ENCODE data around the gene HOXD9. TPM values are rescaled to one million over a fixed set of nuclear protein-coding genes. Genes with fewer than 3 reads are reported as not detected.

Gene HOXD9
- polyA plus RNA-seq, 1 donor = 84.0 TPM

GRCh38 chr2:176164201-176164600, 41.7 kb downstream of the HOXD9 start:
- no peak for DNase-seq

- DNase-seq = peak; percentile 79
Measured at GRCh38 chr2:176164611-176165369, 42.3 kb downstream of the HOXD9 start.

- DNase-seq = peak; percentile 69
Measured at GRCh38 chr2:176165370-176166050, 43.0 kb downstream of the HOXD9 start.

GRCh38 chr2:176166272-176166671, 43.8 kb downstream of the HOXD9 start:
- DNase-seq = no peak

- no peak for DNase-seq
Measured at GRCh38 chr2:176167398-176167797, 44.9 kb downstream of the HOXD9 start.

GRCh38 chr2:176169181-176169580, 46.7 kb downstream of the HOXD9 start:
- DNase-seq = no peak

GRCh38 chr2:176169711-176170110, 47.2 kb downstream of the HOXD9 start:
- no peak for DNase-seq

GRCh38 chr2:176170602-176171305, 48.2 kb downstream of the HOXD9 start:
- peak; percentile 75 for DNase-seq

GRCh38 chr2:176171351-176172006, 49.0 kb downstream of the HOXD9 start:
- DNase-seq = peak; percentile 43

- peak; percentile 46 for DNase-seq
Measured at GRCh38 chr2:176172007-176172894, 49.7 kb downstream of the HOXD9 start.

GRCh38 chr2:176172895-176173566, 50.5 kb downstream of the HOXD9 start:
- peak; percentile 50 for DNase-seq

- DNase-seq = peak; percentile 38
Measured at GRCh38 chr2:176173567-176174381, 51.3 kb downstream of the HOXD9 start.

- DNase-seq = peak; percentile 65
Measured at GRCh38 chr2:176174382-176174823, 51.9 kb downstream of the HOXD9 start.

Other genes starting within 250 kb of the HOXD9 start
- gene LNPK, start 120.5 kb upstream of the HOXD9 start, polyA plus RNA-seq (ENCODE audit: insufficient read length) = 25.7 TPM
- not detected for gene EVX2, start 38.8 kb upstream of the HOXD9 start, polyA plus RNA-seq (ENCODE audit: insufficient read length)
- gene HOXD13, start 30.0 kb upstream of the HOXD9 start, polyA plus RNA-seq (ENCODE audit: insufficient read length) = 0.20 TPM
- gene HOXD12, start 22.9 kb upstream of the HOXD9 start, polyA plus RNA-seq (ENCODE audit: insufficient read length) = 0.32 TPM
- 63.7 TPM for gene HOXD11, start 15.4 kb upstream of the HOXD9 start, polyA plus RNA-seq (ENCODE audit: insufficient read length)
- 220 TPM for gene HOXD10, start 5.9 kb upstream of the HOXD9 start, polyA plus RNA-seq (ENCODE audit: insufficient read length)
- 170 TPM for gene HOXD8, start 7.0 kb downstream of the HOXD9 start, polyA plus RNA-seq (ENCODE audit: insufficient read length)
- gene HOXD4, start 28.8 kb downstream of the HOXD9 start, polyA plus RNA-seq (ENCODE audit: insufficient read length) = 60.4 TPM
- 26.1 TPM for gene HOXD3, start 34.6 kb downstream of the HOXD9 start, polyA plus RNA-seq (ENCODE audit: insufficient read length)
- gene HOXD1, start 65.9 kb downstream of the HOXD9 start, polyA plus RNA-seq (ENCODE audit: insufficient read length) = 10.1 TPM
- 88.7 TPM for gene MTX2, start 146.7 kb downstream of the HOXD9 start, polyA plus RNA-seq (ENCODE audit: insufficient read length)

Data from left kidney (tissue), 2 donors.